Gastroesophageal sphincter (tissue), 3 donors: ENCODE results near the gene FABP6.

Experiments used
- EP300 ChIP-seq: sonication (generic); formaldehyde crosslinking; IDR thresholded peaks from one replicate; pipeline ENCODE4 v1.6.1; 2017; ENCODE audit warnings: antibody characterized with exemption, mild to moderate bottlenecking
- POLR2A ChIP-seq, 2 donors: fragments of 450-650 bp; IDR thresholded peaks; one replicate each; pipeline ENCODE4 v1.6.1; 2017; ENCODE audit warnings: antibody characterized with exemption in 2 of 2, mild to moderate bottlenecking in 2 of 2, moderate library complexity in 1 of 2
- POLR2AphosphoS5 ChIP-seq: sonication (generic); formaldehyde crosslinking; IDR thresholded peaks from one replicate; pipeline ENCODE4 v1.6.1; 2017; ENCODE audit warnings: antibody characterized with exemption
- TF ChIP-seq, protein P1 (sequence below), 4 experiments: fragments of 200-600 bp in 2 of 4; fragments of 450-650 bp in 2 of 4; sonication (generic) in 1 of 4; IDR thresholded peaks; one replicate each; pipeline ENCODE4 v1.5.1; 2017 to 2019; ENCODE audit warnings: antibody characterized with exemption in 4 of 4, mild to moderate bottlenecking in 2 of 4, moderate library complexity in 2 of 4

DNA sequence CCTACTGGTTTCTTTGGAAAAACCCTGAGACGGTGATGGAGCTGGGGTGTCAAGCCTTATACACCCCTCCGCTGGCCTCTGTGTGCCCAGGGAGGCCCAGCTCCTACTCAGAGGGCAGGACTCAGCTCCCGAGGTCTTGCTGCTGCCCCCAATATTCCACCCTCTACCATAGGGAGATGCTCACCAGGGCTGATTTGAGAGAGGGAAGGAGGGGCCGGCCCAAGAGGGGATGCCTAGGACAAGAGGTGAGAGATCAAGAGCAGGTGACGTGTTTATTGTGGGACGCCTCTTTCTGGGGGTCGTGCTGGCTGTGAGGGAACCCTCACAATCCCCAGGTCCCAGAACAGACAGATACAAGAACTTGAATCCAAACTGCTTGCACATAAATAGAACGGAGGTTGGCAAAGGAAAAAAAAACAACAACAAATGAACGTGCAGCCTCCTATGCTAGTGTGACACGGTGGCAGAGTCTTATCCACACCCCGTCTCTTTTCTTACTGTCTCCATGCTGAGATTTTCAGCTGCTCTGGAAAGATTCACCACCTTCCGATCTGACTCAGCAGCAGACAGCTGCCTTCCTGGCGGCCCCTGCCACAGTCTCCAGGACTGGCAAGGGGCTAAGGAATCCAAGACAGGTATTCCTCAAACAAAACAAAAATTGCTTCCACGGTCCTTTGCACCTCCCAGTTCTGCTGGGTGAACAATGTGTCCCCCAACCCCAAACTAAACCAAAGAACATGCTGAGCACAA, 22.3 kb downstream of the FABP6 start:
- TF ChIP-seq, protein P1, sequence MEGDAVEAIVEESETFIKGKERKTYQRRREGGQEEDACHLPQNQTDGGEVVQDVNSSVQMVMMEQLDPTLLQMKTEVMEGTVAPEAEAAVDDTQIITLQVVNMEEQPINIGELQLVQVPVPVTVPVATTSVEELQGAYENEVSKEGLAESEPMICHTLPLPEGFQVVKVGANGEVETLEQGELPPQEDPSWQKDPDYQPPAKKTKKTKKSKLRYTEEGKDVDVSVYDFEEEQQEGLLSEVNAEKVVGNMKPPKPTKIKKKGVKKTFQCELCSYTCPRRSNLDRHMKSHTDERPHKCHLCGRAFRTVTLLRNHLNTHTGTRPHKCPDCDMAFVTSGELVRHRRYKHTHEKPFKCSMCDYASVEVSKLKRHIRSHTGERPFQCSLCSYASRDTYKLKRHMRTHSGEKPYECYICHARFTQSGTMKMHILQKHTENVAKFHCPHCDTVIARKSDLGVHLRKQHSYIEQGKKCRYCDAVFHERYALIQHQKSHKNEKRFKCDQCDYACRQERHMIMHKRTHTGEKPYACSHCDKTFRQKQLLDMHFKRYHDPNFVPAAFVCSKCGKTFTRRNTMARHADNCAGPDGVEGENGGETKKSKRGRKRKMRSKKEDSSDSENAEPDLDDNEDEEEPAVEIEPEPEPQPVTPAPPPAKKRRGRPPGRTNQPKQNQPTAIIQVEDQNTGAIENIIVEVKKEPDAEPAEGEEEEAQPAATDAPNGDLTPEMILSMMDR (IDR thresholded peaks at IDR 0.05) = no peak
- TF ChIP-seq EP300 = no peak
- no peak for TF ChIP-seq POLR2AphosphoS5
- TF ChIP-seq POLR2A (IDR thresholded peaks at IDR 0.05) = no peak
